ENCODE results near the gene TFAP2E. TPM values are rescaled to one million over a fixed set of nuclear protein-coding genes. Genes with fewer than 3 reads are reported as not detected.

The TFAP2E gene
- total RNA-seq, 1 donor: 1.3 TPM

DNA sequence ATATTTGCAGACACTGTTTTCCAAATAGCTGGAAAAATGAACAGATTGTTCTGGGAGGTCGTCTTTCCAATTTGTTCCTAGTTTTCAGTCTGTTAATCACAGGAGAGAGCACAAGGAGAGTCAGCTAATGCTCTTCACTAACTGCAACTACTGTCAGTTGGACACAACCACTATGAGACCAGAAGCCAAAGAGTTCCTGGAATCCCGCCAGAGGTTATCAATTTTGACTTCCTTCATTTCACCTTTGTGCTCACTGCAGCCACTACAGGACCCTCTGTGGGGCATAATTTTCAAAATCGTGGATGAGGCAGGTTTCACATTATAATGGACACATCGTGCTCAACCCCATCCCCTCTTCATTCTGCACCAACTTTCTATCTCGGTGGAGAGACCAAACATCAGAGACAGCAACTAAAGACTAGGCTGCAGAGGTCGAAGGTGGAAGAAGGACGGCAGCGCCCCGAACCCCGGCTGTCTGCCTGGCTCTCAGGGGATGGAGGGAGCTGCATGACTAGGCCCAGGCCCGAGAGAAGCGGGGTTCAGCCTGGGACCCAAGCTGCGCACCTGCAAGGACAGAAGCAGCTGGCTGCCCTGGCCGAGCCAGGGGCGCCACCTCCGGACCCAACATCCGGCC lies 16.5 kb upstream of the TFAP2E start:
- DNase-seq (ENCODE audit: low read depth in 2 of 3, low spot score in 2 of 3): no peak

- no peak for DNase-seq (ENCODE audit: low read depth in 2 of 3, low spot score in 2 of 3)
Measured at GRCh38 chr1:35557118-35557610, 15.9 kb upstream of the TFAP2E start, which contains the start of gene KIAA0319L. TSS of gene KIAA0319L (minus strand) at chr1:35557403. CDS start at chr1:35554491, 2,912 bp downstream.

GRCh38 chr1:35557611-35558373 lies 15.3 kb upstream of the TFAP2E start, which contains the start of gene NCDN:
TSS of gene NCDN (plus strand) at chr1:35557799. CDS start at chr1:35558191, 392 bp downstream.
- DNase-seq (ENCODE audit: low read depth in 2 of 3, low spot score in 2 of 3): peak; percentile 91 to 98 (median 97)

DNA sequence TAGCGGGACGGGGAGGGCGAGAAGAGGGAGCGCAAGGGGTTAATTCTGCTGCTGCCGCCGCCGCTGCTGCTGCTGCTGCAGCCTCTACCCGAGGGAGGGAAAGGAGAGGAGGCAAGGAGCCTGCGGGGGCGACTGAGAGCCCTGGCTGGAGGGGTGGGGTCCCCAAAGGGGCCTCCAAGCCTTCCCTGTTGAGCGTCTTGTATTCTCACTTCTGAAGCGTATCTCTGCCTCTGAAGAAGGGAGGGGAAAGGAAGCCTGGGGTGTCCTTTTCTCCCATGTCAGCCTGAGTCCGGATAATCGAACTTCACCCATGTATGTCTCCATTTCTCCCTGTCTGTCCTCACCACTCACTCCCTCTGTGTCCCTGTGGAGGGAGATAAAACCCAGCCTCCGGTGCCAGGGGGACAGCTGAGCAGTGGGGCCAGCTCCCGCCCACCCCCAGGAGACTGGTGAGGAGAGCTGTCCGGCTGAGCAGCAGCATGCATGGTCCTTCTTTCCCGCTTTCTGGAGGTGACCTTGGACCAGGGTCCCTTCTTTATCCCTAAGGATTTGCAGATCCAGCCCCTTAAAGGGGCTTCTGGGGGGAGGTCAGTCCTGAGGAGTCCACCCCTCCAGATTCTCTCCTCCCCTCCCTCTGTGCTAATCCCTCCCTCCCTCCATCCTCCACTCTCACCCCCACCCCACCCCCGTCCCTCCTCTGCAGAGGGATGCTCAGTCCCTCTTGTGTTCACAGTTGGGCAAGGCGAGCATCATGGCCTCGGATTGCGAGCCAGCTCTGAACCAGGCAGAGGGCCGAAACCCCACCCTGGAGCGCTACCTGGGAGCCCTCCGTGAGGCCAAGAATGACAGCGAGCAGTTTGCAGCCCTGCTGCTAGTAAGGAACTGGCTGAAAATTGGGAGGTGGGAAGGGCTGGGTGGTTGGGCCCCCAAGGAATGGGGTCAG lies 14.5 kb upstream of the TFAP2E start:
- DNase-seq (ENCODE audit: low read depth in 2 of 3, low spot score in 2 of 3): peak in 1 of 3 donors; percentile 36

DNA sequence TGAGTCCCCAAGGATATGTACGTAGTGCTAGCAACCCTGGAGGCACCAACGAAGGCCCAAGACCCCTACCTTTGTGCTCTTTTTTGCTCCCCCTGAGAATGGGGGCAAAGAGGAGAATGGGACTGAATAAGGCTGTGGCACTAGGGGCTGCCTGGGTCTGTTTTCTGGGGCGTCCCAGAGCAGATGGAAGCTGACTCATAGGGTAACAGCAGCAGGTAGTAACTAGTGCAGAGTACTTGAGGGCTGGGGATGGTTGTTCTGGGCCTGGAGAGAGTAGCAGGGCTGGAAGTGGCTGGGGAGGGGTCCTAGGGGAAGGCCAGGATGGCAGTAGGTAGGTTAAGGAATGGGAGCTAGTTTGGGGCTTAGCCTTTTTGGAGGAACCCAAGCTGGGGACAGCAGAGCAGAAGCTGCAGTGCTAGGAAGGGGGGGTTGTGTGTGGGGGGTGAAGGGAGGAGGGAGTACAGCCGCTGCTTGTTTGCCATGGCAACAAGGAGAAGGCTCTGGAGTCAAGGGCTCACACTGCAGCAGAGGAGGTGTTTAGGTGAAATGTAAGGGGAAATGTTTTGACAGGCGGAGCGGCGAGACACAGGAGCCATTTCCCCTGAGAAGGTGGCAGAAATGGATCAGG lies 13.7 kb upstream of the TFAP2E start:
- DNase-seq (ENCODE audit: low read depth in 2 of 3, low spot score in 2 of 3): peak in 1 of 3 donors; percentile 35

DNA sequence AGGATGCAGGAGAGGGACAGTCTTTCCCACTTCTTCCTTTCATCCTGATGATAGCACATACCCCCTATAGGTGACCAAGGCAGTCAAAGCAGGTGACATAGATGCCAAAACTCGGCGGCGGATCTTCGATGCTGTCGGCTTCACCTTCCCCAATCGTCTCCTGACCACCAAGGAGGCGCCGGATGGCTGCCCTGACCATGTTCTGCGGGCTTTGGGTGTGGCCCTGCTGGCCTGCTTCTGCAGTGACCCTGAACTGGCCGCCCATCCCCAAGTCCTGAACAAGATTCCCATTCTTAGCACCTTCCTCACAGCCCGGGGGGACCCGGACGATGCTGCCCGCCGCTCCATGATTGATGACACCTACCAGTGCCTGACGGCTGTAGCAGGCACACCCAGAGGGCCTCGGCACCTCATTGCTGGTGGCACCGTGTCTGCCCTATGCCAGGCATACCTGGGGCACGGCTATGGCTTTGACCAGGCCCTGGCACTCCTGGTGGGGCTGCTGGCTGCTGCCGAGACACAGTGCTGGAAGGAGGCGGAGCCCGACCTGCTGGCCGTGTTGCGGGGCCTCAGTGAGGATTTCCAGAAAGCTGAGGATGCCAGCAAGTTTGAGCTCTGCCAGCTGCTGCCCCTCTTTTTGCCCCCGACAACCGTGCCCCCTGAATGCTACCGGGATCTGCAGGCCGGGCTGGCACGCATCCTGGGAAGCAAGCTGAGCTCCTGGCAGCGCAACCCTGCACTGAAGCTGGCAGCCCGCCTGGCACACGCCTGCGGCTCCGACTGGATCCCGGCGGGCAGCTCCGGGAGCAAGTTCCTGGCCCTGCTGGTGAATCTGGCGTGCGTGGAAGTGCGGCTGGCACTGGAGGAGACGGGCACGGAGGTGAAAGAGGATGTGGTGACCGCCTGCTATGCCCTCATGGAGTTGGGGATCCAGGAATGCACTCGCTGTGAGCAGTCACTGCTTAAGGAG lies 12.6 kb upstream of the TFAP2E start:
- DNase-seq (ENCODE audit: low read depth in 2 of 3, low spot score in 2 of 3): no peak

DNA sequence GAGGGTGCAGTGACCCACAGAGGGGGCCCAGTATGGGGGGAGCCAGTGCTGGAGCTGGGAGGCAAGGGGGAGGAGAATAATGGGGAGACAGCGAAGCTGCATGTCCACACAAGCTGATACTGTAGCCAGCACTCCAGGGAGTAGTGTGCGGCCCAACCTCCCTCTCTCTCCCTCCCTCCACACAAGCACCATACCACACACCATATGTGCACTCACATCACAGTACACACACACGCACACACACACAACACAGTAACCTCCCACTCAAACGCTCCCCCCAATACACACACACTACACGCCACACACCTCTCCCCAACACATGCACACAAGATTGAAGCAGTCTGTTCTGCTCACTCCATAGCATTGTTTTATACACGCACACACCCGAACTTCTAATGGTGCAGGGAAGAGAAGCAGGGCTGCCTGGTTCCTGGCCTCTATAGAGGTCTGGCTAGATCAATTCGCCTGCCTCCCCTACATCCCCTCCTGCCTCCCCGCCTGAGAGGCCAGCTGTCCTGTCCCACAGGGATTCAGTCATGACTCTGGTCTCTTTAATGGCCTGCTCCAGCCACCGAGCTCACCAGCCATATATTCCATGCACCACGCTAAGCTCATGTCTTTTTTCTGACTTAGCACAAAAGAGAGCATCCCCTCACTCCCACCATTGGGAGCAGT lies 11.7 kb upstream of the TFAP2E start:
- DNase-seq (ENCODE audit: low read depth in 2 of 3, low spot score in 2 of 3): no peak

DNA sequence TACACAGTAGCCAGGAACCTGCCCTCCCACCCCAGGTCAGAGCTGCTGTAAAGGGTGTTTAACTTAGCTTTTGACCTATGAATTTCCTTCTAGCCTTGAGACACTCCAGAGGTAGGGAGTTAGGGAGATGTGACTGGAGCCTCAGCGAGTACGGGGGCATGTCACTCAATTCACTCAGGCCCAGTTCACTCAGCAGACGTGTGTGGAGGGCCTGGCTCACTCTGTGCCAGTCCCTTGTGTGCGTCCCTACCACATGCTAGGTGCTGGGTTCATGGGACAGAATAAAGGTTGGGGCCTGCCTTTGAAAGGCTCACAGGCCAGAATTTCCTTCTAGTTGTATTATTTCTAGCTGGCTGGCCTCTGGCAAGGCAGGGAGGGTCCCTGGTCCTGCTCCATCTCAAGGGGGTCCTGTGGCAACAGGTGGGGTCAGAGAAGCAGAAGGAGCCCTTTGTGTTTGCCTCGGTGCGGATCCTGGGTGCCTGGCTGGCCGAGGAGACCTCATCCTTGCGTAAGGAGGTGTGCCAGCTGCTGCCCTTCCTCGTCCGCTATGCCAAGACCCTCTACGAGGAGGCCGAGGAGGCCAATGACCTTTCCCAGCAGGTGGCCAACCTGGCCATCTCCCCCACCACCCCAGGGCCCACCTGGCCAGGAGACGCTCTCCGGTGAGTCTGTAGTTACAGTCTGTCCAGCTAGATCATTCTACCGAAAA lies 11.0 kb upstream of the TFAP2E start:
- no peak for DNase-seq (ENCODE audit: low read depth in 2 of 3, low spot score in 2 of 3)

GRCh38 chr1:35563166-35563565 lies 9.9 kb upstream of the TFAP2E start:
- no peak for DNase-seq (ENCODE audit: low read depth in 2 of 3, low spot score in 2 of 3)

DNA sequence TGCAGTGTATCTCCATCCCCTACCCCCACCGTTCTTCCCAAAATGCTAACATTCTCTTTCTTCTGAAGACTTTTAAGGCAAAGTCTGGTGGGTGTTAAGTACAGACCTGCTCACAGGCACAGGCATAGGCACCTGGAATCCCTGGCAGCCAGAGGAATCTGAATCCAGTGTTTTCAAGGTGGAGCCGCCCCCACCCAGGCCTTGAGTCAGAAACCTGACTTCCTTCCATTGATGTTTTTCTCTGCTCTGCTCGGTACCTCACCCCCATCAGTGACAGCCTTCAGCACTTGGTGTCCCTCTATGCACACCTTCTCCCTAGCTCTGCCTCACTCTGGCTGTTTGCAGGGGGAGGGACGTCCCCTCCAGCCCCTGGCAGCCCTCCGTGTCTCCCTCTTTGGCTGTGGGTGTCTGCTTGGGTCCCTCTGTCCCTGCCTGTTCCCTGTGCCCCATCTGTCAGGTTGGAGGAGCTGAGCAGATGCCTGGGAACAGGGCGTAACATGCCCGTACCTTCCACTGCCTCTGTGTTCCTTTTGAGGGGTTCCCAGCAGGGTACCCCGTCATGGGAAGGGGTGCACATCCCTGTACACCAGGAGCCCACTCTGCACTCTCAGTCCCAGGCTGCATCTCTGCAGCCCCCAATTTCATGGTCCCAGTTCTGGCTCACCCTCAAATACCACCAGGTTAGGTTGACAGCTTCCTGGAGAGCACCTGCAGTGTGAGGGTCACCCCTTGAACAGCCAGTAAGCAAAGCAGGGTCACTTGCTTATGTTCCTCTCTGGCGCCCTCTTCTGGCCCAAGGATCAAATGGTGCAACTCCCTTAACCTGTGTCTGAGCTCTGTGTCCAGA lies 8.9 kb upstream of the TFAP2E start:
- DNase-seq (ENCODE audit: low read depth in 2 of 3, low spot score in 2 of 3): peak in 2 of 3 donors; percentile 78 to 84

- no peak for DNase-seq (ENCODE audit: low read depth in 2 of 3, low spot score in 2 of 3)
Measured at GRCh38 chr1:35564884-35565741, 8.0 kb upstream of the TFAP2E start.

- no peak for DNase-seq (ENCODE audit: low read depth in 2 of 3, low spot score in 2 of 3)
Measured at GRCh38 chr1:35565742-35566133, 7.4 kb upstream of the TFAP2E start.

GRCh38 chr1:35567947-35568558 lies 5.1 kb upstream of the TFAP2E start:
- DNase-seq (ENCODE audit: low read depth in 2 of 3, low spot score in 2 of 3): no peak

DNA sequence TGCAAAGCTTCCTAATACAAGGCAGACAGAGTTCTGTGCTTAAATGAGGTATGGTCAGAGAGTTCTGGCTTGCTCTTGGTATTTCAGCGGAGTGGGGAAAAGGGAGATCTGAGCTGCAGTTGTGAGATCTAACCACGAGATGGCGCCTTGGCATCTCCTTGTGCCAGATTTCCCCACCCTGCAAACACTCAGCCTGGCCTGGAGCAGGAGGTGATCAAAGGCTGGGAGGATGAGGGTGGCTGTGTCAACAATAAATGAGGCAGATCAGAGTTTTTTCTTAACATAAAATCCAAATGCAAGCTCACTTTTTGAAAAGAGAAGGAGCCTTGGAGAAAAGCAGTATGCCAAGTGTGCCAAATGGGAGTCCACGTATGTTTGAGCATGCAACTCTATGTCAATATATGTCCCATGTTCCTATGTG lies 4.1 kb upstream of the TFAP2E start:
- peak in 1 of 3 donors; percentile 82 for DNase-seq (ENCODE audit: low read depth in 2 of 3, low spot score in 2 of 3)

- no peak for DNase-seq (ENCODE audit: low read depth in 2 of 3, low spot score in 2 of 3)
Measured at GRCh38 chr1:35569936-35570335, 3.2 kb upstream of the TFAP2E start.

Data from hematopoietic multipotent progenitor cell (in vitro differentiated cells).